IMR-90 (cell line): ENCODE results near the gene CYBRD1. TPM values are rescaled to one million over a fixed set of nuclear protein-coding genes. Genes with fewer than 3 reads are reported as not detected.
A peak's percentile ranks its signal among the peaks of the same experiment; 100 is the strongest.

Source experiments
- ATAC-seq: fragments of 200-7000 bp; cut with Tn5 transposase; 2 replicates; pipeline ENCODE4 v1.9.1; 2020; ENCODE audit warnings: low read depth, mild to moderate bottlenecking, moderate library complexity
- BruUV-seq: library from RNA; stranded (reverse); fragments of 400-500 nt; replicated peaks from 2 replicates; lab custom pipeline; 2021; lab: Mats Ljungman, UMichigan
- CTCF ChIA-PET: fragments of 300-600 bp; formaldehyde crosslinking; extraction: SDS; loops from one replicate; lab custom pipeline; 2021; ENCODE audit warnings: antibody characterized with exemption; lab: Yijun Ruan, JAX
- POLR2A ChIA-PET: fragments of 300-600 bp; sonication (Branson Sonifier 250); formaldehyde crosslinking; loops from one replicate; lab custom pipeline; 2022; ENCODE audit warnings: antibody characterized with exemption; ENCODE audit not compliant: unreplicated experiment; lab: Charles Lee
- DNase-seq: peaks from one replicate; pipeline ENCODE4 v3.0.0; 2013
- H2AFZ ChIP-seq: replicated peaks from 2 replicates; pipeline ENCODE3; 2013; ENCODE audit warnings: low read length, mild to moderate bottlenecking; ENCODE audit not compliant: poor library complexity
- H2AK5ac ChIP-seq: 2 replicates; pipeline ENCODE4 v1.6.1; 2013; ENCODE audit warnings: low read depth, low read length, inconsistent platforms
- H2AK9ac ChIP-seq: replicated peaks from 2 replicates; pipeline ENCODE3; 2013; ENCODE audit warnings: mild to moderate bottlenecking, low read depth, low read length, moderate library complexity; ENCODE audit not compliant: poor library complexity
- H2BK120ac ChIP-seq: 2 replicates; pipeline ENCODE4 v1.6.1; 2013; ENCODE audit warnings: low read depth, low read length, inconsistent platforms
- H2BK15ac ChIP-seq: 3 replicates; pipeline ENCODE4 v1.6.1; 2013; ENCODE audit warnings: low read depth, low read length, inconsistent platforms
- H2BK20ac ChIP-seq: 2 replicates; pipeline ENCODE4 v1.6.1; 2013; ENCODE audit warnings: low read depth, mild to moderate bottlenecking, inconsistent platforms, low read length, moderate library complexity
- H2BK5ac ChIP-seq: 2 replicates; pipeline ENCODE4 v1.6.1; 2013; ENCODE audit warnings: mild to moderate bottlenecking, low read depth, low read length, inconsistent platforms; ENCODE audit not compliant: poor library complexity, severe bottlenecking
- H3K14ac ChIP-seq: replicated peaks from 2 replicates; pipeline ENCODE4 v1.6.1; 2013; ENCODE audit warnings: low read depth, low read length, inconsistent platforms
- H3K18ac ChIP-seq: 2 replicates; pipeline ENCODE4 v1.6.1; 2013; ENCODE audit warnings: low read depth, low read length, control low read depth
- H3K23ac ChIP-seq: 2 replicates; pipeline ENCODE4 v1.6.1; 2013; ENCODE audit warnings: low read depth, low read length, inconsistent platforms
- H3K27ac ChIP-seq: 2 replicates; pipeline ENCODE4 v1.5.1; 2013; ENCODE audit warnings: mild to moderate bottlenecking, control low read depth, low read length; ENCODE audit not compliant: insufficient read depth
- H3K27me3 ChIP-seq: 2 replicates; pipeline ENCODE4 v1.6.1; 2013; ENCODE audit warnings: low read length; ENCODE audit not compliant: control insufficient read depth, insufficient read depth
- H3K36me3 ChIP-seq: 2 replicates; pipeline ENCODE4 v1.6.1; 2013; ENCODE audit warnings: low read length, mixed read lengths; ENCODE audit not compliant: control insufficient read depth, insufficient read depth
- H3K4ac ChIP-seq: 2 replicates; pipeline ENCODE4 v1.6.1; 2013; ENCODE audit warnings: low read depth, low read length, inconsistent platforms
- H3K4me1 ChIP-seq: 2 replicates; pipeline ENCODE4 v1.6.1; 2013; ENCODE audit warnings: low read length, mixed read lengths; ENCODE audit not compliant: control insufficient read depth, insufficient read depth
- H3K4me2 ChIP-seq: 2 replicates; pipeline ENCODE4 v1.6.1; 2013; ENCODE audit warnings: low read depth, mild to moderate bottlenecking, control low read depth, low read length, moderate library complexity
- H3K4me3 ChIP-seq: 2 replicates; pipeline ENCODE4 v1.5.1; 2013; ENCODE audit warnings: low read depth, mild to moderate bottlenecking, control low read depth, low read length, moderate library complexity; ENCODE audit not compliant: insufficient read depth
- H3K56ac ChIP-seq: 2 replicates; pipeline ENCODE4 v1.6.1; 2013; ENCODE audit warnings: low read length, inconsistent platforms; ENCODE audit not compliant: insufficient read depth; ENCODE audit errors: extremely low read depth
- H3K79me1 ChIP-seq, 2 experiments: 2 replicates each; pipeline ENCODE4 v1.6.1; 2013; ENCODE audit warnings: low read length in 2 of 2, inconsistent platforms in 1 of 2, low read depth in 1 of 2
- H3K9ac ChIP-seq: 2 replicates; pipeline ENCODE4 v1.6.1; 2013; ENCODE audit warnings: low read depth, low read length, control low read depth
- H3K9me1 ChIP-seq: 2 replicates; pipeline ENCODE4 v1.6.1; 2013; ENCODE audit warnings: low read length, inconsistent platforms; ENCODE audit not compliant: insufficient read depth
- H3K9me3 ChIP-seq: 2 replicates; pipeline ENCODE4 v1.6.1; 2013; ENCODE audit warnings: low read length; ENCODE audit not compliant: control insufficient read depth, insufficient read depth
- H4K20me1 ChIP-seq: 2 replicates; pipeline ENCODE4 v1.6.1; 2013; ENCODE audit warnings: low read length, inconsistent platforms; ENCODE audit not compliant: insufficient read depth
- H4K5ac ChIP-seq: 2 replicates; pipeline ENCODE4 v1.6.1; 2013; ENCODE audit warnings: mild to moderate bottlenecking, low read depth, low read length, control low read depth
- H4K8ac ChIP-seq, 2 experiments: 2 replicates each; pipeline ENCODE4 v1.6.1; 2013; ENCODE audit warnings: low read depth in 2 of 2, low read length in 2 of 2, control low read depth in 1 of 2, inconsistent platforms in 1 of 2
- H4K91ac ChIP-seq: 2 replicates; pipeline ENCODE4 v1.6.1; 2013; ENCODE audit warnings: low read depth, low read length, inconsistent platforms; ENCODE audit not compliant: insufficient read depth
- CEBPB ChIP-seq: IDR thresholded peaks from 2 replicates; pipeline ENCODE4 v1.6.1; 2012; ENCODE audit warnings: low read depth, low read length, improper control_type of control experiment
- MXI1 ChIP-seq: IDR thresholded peaks from 2 replicates; pipeline ENCODE4 v1.6.1; 2012; ENCODE audit warnings: low read depth, mild to moderate bottlenecking, low read length, moderate library complexity, borderline replicate concordance
- USF2 ChIP-seq: fragments of 150-350 bp; IDR thresholded peaks from 2 replicates; pipeline ENCODE4 v1.6.1; 2017; ENCODE audit warnings: mild to moderate bottlenecking, antibody characterized with exemption, low read length, low read depth
- WGBS, 2 experiments: methylation state at CpG; one replicate each; pipeline versions ENCODE4 v1.1.5 to v1.1.7; 2013; ENCODE audit warnings: missing lambda C conversion rate in 2 of 2; ENCODE audit not compliant: insufficient read length in 1 of 2; ENCODE audit errors: extremely low coverage in 2 of 2; 5-methylcytosine and 5-hydroxymethylcytosine counted together
- dilution Hi-C: fragments of 300-500 bp; cut with HindIII; formaldehyde crosslinking; loops from one replicate; pipeline ENCODE4 v1.14.3; 2018; ENCODE audit warnings: low sequenced_read_pairs; ENCODE audit not compliant: unreplicated experiment
- in situ Hi-C: fragments of 300-500 bp; cut with MboI; formaldehyde crosslinking; loops from 3 replicates; pipeline ENCODE4 v1.14.3; 2019; ENCODE audit warnings: low sequenced_read_pairs, inconsistent platforms, mixed read lengths
- intact Hi-C: fragments of 100-400 bp; cut with micrococcal nuclease; formaldehyde crosslinking; loops from 2 replicates; pipeline ENCODE4 v1.10.0; 2022
- polyA plus RNA-seq, 3 experiments: library from polyadenylated mRNA; depleted of rRNA; stranded (reverse); fragments of >200 nt; gene quantifications; 2 replicates each; pipeline ENCODE4 v1.2.3, GENCODE V29; 2012; ENCODE audit warnings: low replicate concordance in 1 of 3
- total RNA-seq: library from RNA; depleted of rRNA; stranded (reverse); fragments of >200 nt; gene quantifications from 2 replicates; pipeline ENCODE4 v1.2.3, GENCODE V29; 2012

Gene CYBRD1
- total and polyA plus RNA-seq, 2 of the 4 experiments (the other 2 are of a cell fraction), result 53.2 to 103 TPM

GRCh38 chr2:171524018-171524401 is 1.7 kb downstream of the CYBRD1 start:
- Histone ChIP-seq H4K5ac (peak overlapping the region; percentile 50), H4K8ac (peak overlapping the region in 1 of 2 experiments; percentile 38; a peak in 3 of 4 replicates), H2AFZ (no peak overlapping the region), H3K4me2 (peak overlapping the region; percentile 86), H3K9ac (peak overlapping the region; percentile 90), H3K9me3 (no peaks in the 10 kb centered on the region), H3K36me3 (peaks cover 2% of the 10 kb centered on the region; the same call in 1 of the 2 replicates), H3K79me1 (peaks cover 3 to 45% of the 10 kb centered on the region in 2 experiments), H2BK20ac (no peak overlapping the region), H2AK9ac (no peak overlapping the region), H3K56ac (peak overlapping the region; percentile 51; the same call in 1 of the 2 replicates), H3K27me3 (no peaks in the 10 kb centered on the region), H3K4me1 (peaks cover 7% of the 10 kb centered on the region), H3K27ac (peak overlapping the region; percentile 83; the same call in 1 of the 2 replicates), H3K23ac (peak overlapping the region; percentile 55), H2BK5ac (peak overlapping the region; percentile 82), H3K14ac (peak overlapping the region; percentile 14), H2BK120ac (peak overlapping the region; percentile 17; the same call in 1 of the 2 replicates), H3K4ac (peak overlapping the region; percentile 46), H3K18ac (peak overlapping the region; percentile 59), H3K9me1 (peaks cover 10% of the 10 kb centered on the region), H4K91ac (0 out of 2 replicates have a peak overlapping the region, but pooled peaks have one; percentile 65), H3K4me3 (peak overlapping the region; percentile 96), H2AK5ac (no peak overlapping the region; the same call in 1 of the 2 replicates), H4K20me1 (peaks cover 17% of the 10 kb centered on the region; the same call in 1 of the 2 replicates), H2BK15ac (no peak overlapping the region)
- BruUV-seq, result no TSS peak
- peak; percentile 90 for TF ChIP-seq CEBPB
- TF ChIP-seq MXI1, result no peak
- no peak for TF ChIP-seq USF2
- intact Hi-C loops (loop anchor here (10.0 kb wide), 1 partner anchor 549 kb away; no protein-coding TSS in a partner anchor), in situ Hi-C loops (no loop called here), dilution Hi-C loops (no loop called here)
- peak; percentile 25 for DNase-seq
- ChIA-PET CTCF (no interaction called here), POLR2A (no interaction called here)
- WGBS, 2 experiments, result no CpG with 5 or more reads among the region's 6 CpGs
- ATAC-seq, result 0 out of 2 replicates have a peak, but pooled peaks have one; percentile 0
